Panc1 (cell line): ENCODE measurements around the gene PHF21A.

ENCODE experiments used
- CTCF ChIP-seq: fragments of 450-650 bp; IDR thresholded peaks from 2 replicates; pipeline ENCODE4 v1.5.1; 2017; ENCODE audit warnings: mild to moderate bottlenecking
- POLR2AphosphoS5 ChIP-seq: IDR thresholded peaks from 2 replicates; pipeline ENCODE4 v1.6.1; 2012; ENCODE audit warnings: mild to moderate bottlenecking, low read depth, low read length, moderate library complexity
- SIN3A ChIP-seq: IDR thresholded peaks from 2 replicates; pipeline ENCODE4 v1.6.1; 2012; ENCODE audit warnings: low read depth, mild to moderate bottlenecking, low read length, moderate library complexity, borderline replicate concordance; ENCODE audit not compliant: insufficient read depth
- TF ChIP-seq, protein P1 (sequence below), 2 experiments: IDR thresholded peaks; 2 replicates each; pipeline ENCODE4 v1.6.1; 2011 to 2012; ENCODE audit warnings: low read depth in 2 of 2, control low read depth in 1 of 2, low read length in 1 of 2, mild to moderate bottlenecking in 1 of 2, moderate library complexity in 1 of 2; ENCODE audit not compliant: insufficient read depth in 1 of 2

GRCh38 chr11:45936511-45937054 is 184.7 kb downstream of the PHF21A start:
- TF ChIP-seq CTCF: no peak
- TF ChIP-seq, protein P1, sequence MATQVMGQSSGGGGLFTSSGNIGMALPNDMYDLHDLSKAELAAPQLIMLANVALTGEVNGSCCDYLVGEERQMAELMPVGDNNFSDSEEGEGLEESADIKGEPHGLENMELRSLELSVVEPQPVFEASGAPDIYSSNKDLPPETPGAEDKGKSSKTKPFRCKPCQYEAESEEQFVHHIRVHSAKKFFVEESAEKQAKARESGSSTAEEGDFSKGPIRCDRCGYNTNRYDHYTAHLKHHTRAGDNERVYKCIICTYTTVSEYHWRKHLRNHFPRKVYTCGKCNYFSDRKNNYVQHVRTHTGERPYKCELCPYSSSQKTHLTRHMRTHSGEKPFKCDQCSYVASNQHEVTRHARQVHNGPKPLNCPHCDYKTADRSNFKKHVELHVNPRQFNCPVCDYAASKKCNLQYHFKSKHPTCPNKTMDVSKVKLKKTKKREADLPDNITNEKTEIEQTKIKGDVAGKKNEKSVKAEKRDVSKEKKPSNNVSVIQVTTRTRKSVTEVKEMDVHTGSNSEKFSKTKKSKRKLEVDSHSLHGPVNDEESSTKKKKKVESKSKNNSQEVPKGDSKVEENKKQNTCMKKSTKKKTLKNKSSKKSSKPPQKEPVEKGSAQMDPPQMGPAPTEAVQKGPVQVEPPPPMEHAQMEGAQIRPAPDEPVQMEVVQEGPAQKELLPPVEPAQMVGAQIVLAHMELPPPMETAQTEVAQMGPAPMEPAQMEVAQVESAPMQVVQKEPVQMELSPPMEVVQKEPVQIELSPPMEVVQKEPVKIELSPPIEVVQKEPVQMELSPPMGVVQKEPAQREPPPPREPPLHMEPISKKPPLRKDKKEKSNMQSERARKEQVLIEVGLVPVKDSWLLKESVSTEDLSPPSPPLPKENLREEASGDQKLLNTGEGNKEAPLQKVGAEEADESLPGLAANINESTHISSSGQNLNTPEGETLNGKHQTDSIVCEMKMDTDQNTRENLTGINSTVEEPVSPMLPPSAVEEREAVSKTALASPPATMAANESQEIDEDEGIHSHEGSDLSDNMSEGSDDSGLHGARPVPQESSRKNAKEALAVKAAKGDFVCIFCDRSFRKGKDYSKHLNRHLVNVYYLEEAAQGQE (IDR thresholded peaks at IDR 0.05; ENCODE audit: insufficient read depth in 1 of 2, low read depth in 2 of 2, low read length in 1 of 2): no peak
- TF ChIP-seq POLR2AphosphoS5: no peak
- TF ChIP-seq SIN3A: no peak
